Breast epithelium (tissue), 3 donors: Measurements from ENCODE around the gene CCL3.

ENCODE experiments used
- CTCF ChIP-seq, 3 donors: fragments of 450-650 bp; IDR thresholded peaks; one replicate each; pipeline ENCODE4 v1.5.1; 2016 to 2017; ENCODE audit warnings: antibody characterized with exemption in 3 of 3, mild to moderate bottlenecking in 3 of 3, moderate library complexity in 3 of 3
- POLR2A ChIP-seq: fragments of 450-650 bp; IDR thresholded peaks from one replicate; pipeline ENCODE4 v1.6.1; 2016; ENCODE audit warnings: antibody characterized with exemption, mild to moderate bottlenecking, moderate library complexity

- TF ChIP-seq CTCF (IDR thresholded peaks at IDR 0.05) (no peak), POLR2A (no peak)
These were observed 35.2 kb upstream of the CCL3 start for GRCh38 chr17:36124879-36125824.
